HG03159 (cell line): ENCODE measurements around the gene GUCA1A.

ENCODE experiments used
- ATAC-seq: cut with Tn5 transposase; IDR thresholded peaks from one replicate; pipeline ENCODE4 v1.9.1; 2021; ENCODE audit warnings: mild to moderate bottlenecking, moderate library complexity; ENCODE audit not compliant: unreplicated experiment

Gene GUCA1A

GRCh38 chr6:42173101-42173500, at the start of gene GUCA1A:
Gene GUCA1A (plus strand): TSS chr6:42173364. CDS start chr6:42173614, 250 bp downstream.
- ATAC-seq = no peak

- ATAC-seq = no peak
Observed at GRCh38 chr6:42123379-42124103, 49.6 kb upstream of the GUCA1A start.

- ATAC-seq = no peak
Observed at GRCh38 chr6:42124223-42124836, 48.8 kb upstream of the GUCA1A start.

GRCh38 chr6:42125231-42125630, 47.9 kb upstream of the GUCA1A start:
- no peak for ATAC-seq

GRCh38 chr6:42125663-42126062, 47.5 kb upstream of the GUCA1A start:
- ATAC-seq = no peak

GRCh38 chr6:42128460-42129359, 44.5 kb upstream of the GUCA1A start:
- ATAC-seq = no peak

- ATAC-seq = no peak
Observed at GRCh38 chr6:42129360-42129676, 43.8 kb upstream of the GUCA1A start.

GRCh38 chr6:42131531-42131930, 41.6 kb upstream of the GUCA1A start:
- no peak for ATAC-seq

- ATAC-seq = no peak
Observed at GRCh38 chr6:42133926-42134325, 39.2 kb upstream of the GUCA1A start.

GRCh38 chr6:42135161-42135560, 38.0 kb upstream of the GUCA1A start:
- no peak for ATAC-seq

- no peak for ATAC-seq
Observed at GRCh38 chr6:42135722-42136121, 37.4 kb upstream of the GUCA1A start.

GRCh38 chr6:42136508-42137193, 36.5 kb upstream of the GUCA1A start:
- ATAC-seq = no peak

GRCh38 chr6:42137194-42137753, 35.9 kb upstream of the GUCA1A start:
- no peak for ATAC-seq

GRCh38 chr6:42138190-42138589, 35.0 kb upstream of the GUCA1A start:
- no peak for ATAC-seq

GRCh38 chr6:42138630-42139619, 34.2 kb upstream of the GUCA1A start:
- ATAC-seq = no peak

GRCh38 chr6:42140032-42140431, 33.1 kb upstream of the GUCA1A start:
- no peak for ATAC-seq

- no peak for ATAC-seq
Observed at GRCh38 chr6:42140756-42141602, 32.2 kb upstream of the GUCA1A start.

- ATAC-seq = no peak
Observed at GRCh38 chr6:42141603-42142117, 31.5 kb upstream of the GUCA1A start.
